GM10248 (cell line): ENCODE results near the gene ADAMTS12.

Experiments used
- CTCF ChIA-PET: fragments of 300-600 bp; sonication (Branson Sonifier 250); formaldehyde crosslinking; extraction: SDS; loops from one replicate; lab custom pipeline; 2021; ENCODE audit warnings: antibody characterized with exemption; lab: Yijun Ruan, JAX
- POLR2A ChIA-PET: fragments of 350-650 bp; sonication (Branson Sonifier 250); formaldehyde crosslinking; extraction: SDS; loops from one replicate; lab custom pipeline; 2020; ENCODE audit warnings: antibody characterized with exemption; lab: Yijun Ruan, JAX
- DNase-seq: peaks from one replicate; pipeline ENCODE4 v3.0.0; 2012; ENCODE audit errors: extremely low spot score
- CTCF ChIP-seq: IDR thresholded peaks from 2 replicates; pipeline ENCODE4 v1.5.1; 2012; ENCODE audit warnings: mild to moderate bottlenecking, low read depth; ENCODE audit errors: extremely low read depth, missing control alignments, control extremely low read depth

ADAMTS12 gene

DNA sequence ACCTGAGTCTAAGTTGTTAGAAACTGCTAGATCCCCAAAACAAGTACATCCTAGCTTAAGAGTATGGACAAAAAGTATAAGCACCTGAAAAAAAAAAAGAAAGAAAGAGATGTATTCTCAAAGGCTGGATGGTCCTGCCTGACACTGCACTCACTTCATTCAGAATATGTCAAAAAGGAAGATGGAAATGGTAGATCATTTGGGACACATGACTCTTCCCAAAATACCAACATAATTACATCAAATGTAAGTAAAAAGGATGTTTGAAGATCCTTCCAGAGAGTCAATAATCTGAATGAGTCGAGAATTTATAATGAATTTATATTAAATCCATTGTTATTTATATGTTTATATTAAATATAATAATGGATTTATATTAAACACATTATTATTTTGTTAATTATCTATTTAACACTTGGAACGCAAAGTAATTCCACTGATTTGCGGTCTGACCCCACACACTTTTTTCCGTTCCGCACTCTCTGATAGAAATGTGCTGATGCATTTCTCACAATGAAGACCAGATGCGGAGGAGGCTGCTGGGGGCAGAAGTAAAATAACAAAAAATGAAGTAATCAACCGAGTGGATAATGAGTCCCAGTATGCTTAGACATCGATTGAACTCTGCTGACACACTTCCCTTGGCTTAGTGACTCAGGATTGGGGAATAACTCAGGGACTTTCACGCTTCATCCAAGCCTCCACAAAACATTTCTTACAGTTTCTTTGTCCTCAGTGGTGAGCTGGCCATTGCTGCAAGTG is 201.2 kb downstream of the ADAMTS12 start:
- ChIA-PET POLR2A (interaction anchor here (0.6 kb wide), 1 partner anchor 197 kb away, joined by 3 read pairs; no protein-coding TSS in a partner anchor), CTCF (interaction anchor here (0.8 to 1.7 kb wide), 5 partner anchors 10 to 245 kb away, joined by 3 to 4 read pairs (median 4); partner anchors contain the start of gene RXFP3)
- no peak for TF ChIP-seq CTCF
- DNase-seq, result no peak

- ChIA-PET CTCF (interaction anchor here (0.8 to 1.9 kb wide), 5 partner anchors 11 to 144 kb away, joined by 3 to 5 read pairs (median 3); no protein-coding TSS in a partner anchor), POLR2A (no interaction called here)
- no peak for DNase-seq
- no peak for TF ChIP-seq CTCF
Observed at GRCh38 chr5:33688526-33688925, 203.3 kb downstream of the ADAMTS12 start.

DNA sequence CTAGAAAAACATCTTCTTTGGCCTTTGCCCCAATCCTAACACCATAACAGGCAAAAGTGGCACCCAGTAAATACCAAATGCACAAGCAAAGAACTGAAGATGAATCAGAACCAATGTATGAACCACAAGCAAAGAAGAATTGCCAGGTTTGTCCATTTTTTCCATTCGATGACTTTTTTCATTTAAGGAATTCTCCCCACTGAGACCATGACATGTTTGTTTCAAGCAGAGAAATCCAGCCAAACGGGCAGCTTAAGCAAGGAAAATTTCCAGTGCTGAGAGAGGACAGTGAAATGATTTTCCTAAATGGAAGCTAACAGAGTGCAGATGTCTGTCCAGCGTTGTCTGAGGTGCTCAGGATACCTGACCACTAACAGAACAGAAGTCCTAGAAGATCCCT is 203.7 kb downstream of the ADAMTS12 start:
- DNase-seq, result no peak
- ChIA-PET POLR2A (no interaction called here), CTCF (interaction anchor here (1.0 to 1.9 kb wide), 4 partner anchors 11 to 72 kb away, joined by 3 to 5 read pairs (median 4); no protein-coding TSS in a partner anchor)
- no peak for TF ChIP-seq CTCF

DNA sequence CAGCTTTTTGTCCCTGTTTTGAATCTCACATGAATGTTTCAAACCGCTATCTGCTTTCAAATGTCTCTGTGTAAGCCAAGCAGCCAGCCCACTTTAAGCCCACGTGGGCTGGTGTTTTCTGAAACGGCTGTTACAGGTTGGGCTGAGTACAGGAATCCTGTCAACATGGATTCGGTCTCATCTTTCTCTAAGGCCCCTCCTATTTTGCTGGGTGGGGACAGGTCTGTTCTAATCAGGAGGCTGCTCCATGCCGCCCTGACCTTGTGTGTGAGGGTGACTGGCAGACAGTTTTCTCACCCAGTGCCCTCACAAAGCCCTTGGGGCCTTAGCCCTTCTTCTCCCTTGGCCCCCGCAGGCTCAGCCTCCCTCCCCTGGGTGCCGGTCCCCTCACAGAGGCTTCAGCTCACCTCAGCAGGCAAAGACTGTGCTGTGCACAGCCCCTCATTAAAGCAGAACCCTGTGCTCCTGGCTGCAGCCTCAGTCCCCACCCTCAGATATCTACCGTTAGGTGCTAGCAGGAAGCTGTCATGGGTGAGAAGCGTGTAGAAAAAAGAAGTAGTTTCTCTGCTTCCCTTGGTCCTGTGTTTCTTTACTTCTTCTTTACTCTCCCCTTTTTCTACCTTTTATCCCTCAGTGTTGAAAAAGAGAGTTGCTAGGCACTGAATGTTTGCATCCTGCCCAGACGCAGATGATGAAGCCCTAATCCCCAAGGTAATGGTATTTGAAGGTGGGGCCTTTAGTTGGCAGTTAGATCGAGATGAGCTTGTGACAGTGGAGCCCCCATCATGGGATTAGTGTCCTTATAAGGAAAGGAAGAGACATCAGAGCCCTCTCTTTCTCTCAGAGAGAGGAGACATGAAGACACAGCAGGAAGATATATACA is 205.7 kb downstream of the ADAMTS12 start:
- CTCF ChIA-PET, result no interaction called here
- no peak for TF ChIP-seq CTCF
- DNase-seq, result no peak
- POLR2A ChIA-PET, result no interaction called here

DNA sequence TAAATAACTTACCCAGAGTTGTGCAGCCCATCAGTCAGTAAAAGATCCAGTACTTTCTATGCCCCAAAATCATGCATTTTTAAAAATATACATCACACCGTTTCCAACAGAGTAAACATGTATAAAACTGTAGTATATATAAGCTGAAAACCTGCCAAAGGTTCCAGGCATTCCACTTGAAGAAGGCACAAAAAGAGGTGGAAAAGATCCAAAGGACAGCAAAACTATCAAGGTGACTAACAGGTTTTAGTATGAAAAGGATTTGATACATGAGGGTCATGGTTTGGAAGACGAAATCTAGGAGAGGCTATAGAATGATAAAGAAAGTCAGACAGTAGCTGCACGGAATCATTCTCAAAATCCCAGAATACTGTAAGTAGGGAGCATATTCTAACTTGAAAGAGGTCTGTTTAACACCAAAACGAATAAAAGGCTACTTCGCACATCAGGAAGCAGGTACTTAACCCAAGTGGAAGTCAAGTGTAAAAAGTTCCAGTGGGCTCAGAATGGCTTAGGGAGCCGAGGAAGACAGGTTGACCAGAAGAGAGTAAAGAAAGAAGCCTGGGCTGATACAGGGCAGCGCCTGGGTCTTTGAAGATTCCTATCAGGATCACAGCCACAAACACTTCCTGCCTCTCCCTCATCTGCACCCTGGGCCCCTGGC is 207.2 kb downstream of the ADAMTS12 start:
- CTCF ChIA-PET, result no interaction called here
- no peak for DNase-seq
- no peak for TF ChIP-seq CTCF
- POLR2A ChIA-PET, result no interaction called here

DNA sequence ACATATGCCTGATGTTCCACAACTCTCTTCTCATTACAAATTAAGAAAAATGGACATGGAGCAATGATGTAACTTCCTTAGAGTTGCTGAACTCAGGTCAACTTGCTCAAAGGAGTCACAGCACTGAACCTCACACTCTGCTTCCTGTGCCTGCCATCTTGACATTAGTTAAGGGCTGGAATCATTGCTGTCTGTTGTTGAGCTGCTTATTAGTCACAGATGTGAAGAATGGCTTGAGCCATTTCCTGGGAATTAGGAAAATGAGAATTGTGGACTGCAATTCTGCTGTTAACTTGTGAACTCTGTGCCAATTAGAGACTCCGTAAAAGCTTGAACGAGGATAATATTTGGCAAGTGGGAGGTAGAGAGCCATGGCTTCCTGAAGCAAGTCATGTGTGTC is 212.0 kb downstream of the ADAMTS12 start:
- DNase-seq, result no peak
- TF ChIP-seq CTCF, result no peak
- ChIA-PET POLR2A (no interaction called here), CTCF (interaction anchor here (1.1 kb wide), 1 partner anchor 11 kb away, joined by 4 read pairs; no protein-coding TSS in a partner anchor)
